Right atrium auricular region (tissue), 2 donors: Measurements from ENCODE around the gene C16orf74. TPM values are rescaled to one million over a fixed set of nuclear protein-coding genes. Genes with fewer than 3 reads are reported as not detected.
A peak's percentile ranks its signal among the peaks of the same experiment; 100 is the strongest.

ENCODE experiments used
- DNase-seq: peaks from one replicate; pipeline ENCODE4 v3.0.0-alpha.2; 2019; ENCODE audit warnings: low spot score
- H3K27ac ChIP-seq, 2 donors: fragments of 200-600 bp; sonication (generic); 1 replicate in 1 of 2; 2 replicates in 1 of 2; pipeline ENCODE4 v1.5.1; 2016 to 2019
- H3K27me3 ChIP-seq, 2 donors: fragments of 200-600 bp; sonication (generic); one replicate each; pipeline versions ENCODE4 v1.5.1 to v1.6.0; 2017 to 2019
- H3K36me3 ChIP-seq: fragments of 200-600 bp; sonication (generic); one replicate; pipeline ENCODE4 v1.5.1; 2016
- H3K4me1 ChIP-seq, 2 donors: fragments of 200-600 bp; sonication (generic); one replicate each; pipeline versions ENCODE4 v1.5.1 to v1.6.0; 2017 to 2019
- H3K4me3 ChIP-seq, 2 donors: fragments of 200-600 bp; sonication (generic); 1 replicate in 1 of 2; 2 replicates in 1 of 2; pipeline ENCODE4 v1.5.1; 2017 to 2019; ENCODE audit warnings: mild to moderate bottlenecking in 1 of 2, moderate library complexity in 1 of 2
- H3K9me3 ChIP-seq, 2 donors: fragments of 200-600 bp; sonication (generic); one replicate each; pipeline ENCODE4 v1.5.1; 2019
- CTCF ChIP-seq, 2 donors: fragments of 200-600 bp; sonication (generic); IDR thresholded peaks; one replicate each; pipeline ENCODE4 v1.5.1; 2019; ENCODE audit warnings: antibody characterized with exemption in 2 of 2
- total RNA-seq, 2 donors: library from RNA; depleted of rRNA; stranded (reverse); fragments of >200 nt; gene quantifications; one replicate each; pipeline ENCODE4 v1.1.0, GENCODE V29; 2016

Gene C16orf74
- total RNA-seq, 2 donors from 2014 or later, result 0.79 to 1.4 TPM

GRCh38 chr16:85699628-85700027, 51.3 kb downstream of the C16orf74 start:
- peak; percentile 62 for DNase-seq
- Histone ChIP-seq H3K4me3 (no peak overlapping the region), H3K9me3 (no peaks in the 10 kb centered on the region), H3K4me1 (peaks cover 0 to 5% of the 10 kb centered on the region in 2 donors), H3K27ac (peak overlapping the region; percentile 46 to 51), H3K27me3 (no peaks in the 10 kb centered on the region), H3K36me3 (no peaks in the 10 kb centered on the region)
- TF ChIP-seq CTCF (IDR thresholded peaks at IDR 0.05), result no peak

- Histone ChIP-seq H3K4me1 (peaks cover 0 to 5% of the 10 kb centered on the region in 2 donors), H3K9me3 (no peaks in the 10 kb centered on the region)
These were observed 51.8 kb downstream of the C16orf74 start for GRCh38 chr16:85698935-85699558.

GRCh38 chr16:85698459-85698891, 52.4 kb downstream of the C16orf74 start:
- no peaks in the 10 kb centered on the region for H3K27me3 ChIP-seq

More at GRCh38 chr16:85698935-85699558, 51.8 kb downstream of the C16orf74 start:
- TF ChIP-seq CTCF (IDR thresholded peaks at IDR 0.05), result no peak
- Histone ChIP-seq H3K27ac (no peak overlapping the region), H3K27me3 (no peaks in the 10 kb centered on the region), H3K36me3 (no peaks in the 10 kb centered on the region), H3K4me3 (no peak overlapping the region)
- DNase-seq, result no peak

GRCh38 chr16:85697431-85697830, 53.5 kb downstream of the C16orf74 start:
- Histone ChIP-seq H3K4me3 (no peak overlapping the region), H3K4me1 (peaks cover 0 to 5% of the 10 kb centered on the region in 2 donors), H3K27ac (no peak overlapping the region), H3K36me3 (no peaks in the 10 kb centered on the region), H3K27me3 (no peaks in the 10 kb centered on the region), H3K9me3 (no peaks in the 10 kb centered on the region)
- DNase-seq, result no peak
- TF ChIP-seq CTCF (IDR thresholded peaks at IDR 0.05), result no peak

More at GRCh38 chr16:85698459-85698891, 52.4 kb downstream of the C16orf74 start:
- H3K9me3 ChIP-seq, result no peaks in the 10 kb centered on the region
- no peak for TF ChIP-seq CTCF (IDR thresholded peaks at IDR 0.05)
- no peak overlapping the region for H3K27ac ChIP-seq
- no peaks in the 10 kb centered on the region for H3K36me3 ChIP-seq
- no peak overlapping the region for H3K4me3 ChIP-seq
- H3K4me1 ChIP-seq, result peaks cover 0 to 5% of the 10 kb centered on the region in 2 donors
- no peak for DNase-seq

- no peak for TF ChIP-seq CTCF (IDR thresholded peaks at IDR 0.05)
- Histone ChIP-seq H3K4me1 (peaks cover 0 to 5% of the 10 kb centered on the region in 2 donors), H3K27me3 (no peaks in the 10 kb centered on the region), H3K36me3 (no peaks in the 10 kb centered on the region), H3K27ac (no peak overlapping the region), H3K4me3 (no peak overlapping the region), H3K9me3 (no peaks in the 10 kb centered on the region)
- DNase-seq, result no peak
These were observed 54.1 kb downstream of the C16orf74 start for GRCh38 chr16:85696781-85697180.
